HEK293T (cell line): Measurements from ENCODE around the gene BEND5.

Source experiments
- ARNT ChIP-seq: fragments of 450-650 bp; IDR thresholded peaks from 2 replicates; pipeline ENCODE4 v1.6.1; 2017; ENCODE audit warnings: mild to moderate bottlenecking
- CTBP1 ChIP-seq: fragments of 450-650 bp; IDR thresholded peaks from 2 replicates; pipeline ENCODE4 v1.6.1; 2016; ENCODE audit warnings: borderline replicate concordance
- ELF4 ChIP-seq: fragments of 450-650 bp; IDR thresholded peaks from 2 replicates; pipeline ENCODE4 v1.6.1; 2017; ENCODE audit warnings: antibody characterized with exemption
- FOXA1 ChIP-seq: fragments of 450-650 bp; IDR thresholded peaks from 2 replicates; pipeline ENCODE4 v1.6.1; 2016; ENCODE audit warnings: mild to moderate bottlenecking
- L3MBTL2 ChIP-seq: fragments of 450-650 bp; conservative IDR thresholded peaks from 2 replicates; pipeline ENCODE4 v1.6.1; 2016; ENCODE audit warnings: mild to moderate bottlenecking
- LEF1 ChIP-seq: fragments of 450-650 bp; IDR thresholded peaks from 2 replicates; pipeline ENCODE4 v1.6.1; 2017; ENCODE audit warnings: mild to moderate bottlenecking, borderline replicate concordance
- NFRKB ChIP-seq: fragments of 450-650 bp; IDR thresholded peaks from 2 replicates; pipeline ENCODE4 v1.6.1; 2016; ENCODE audit warnings: mild to moderate bottlenecking, moderate library complexity
- SP1 ChIP-seq: fragments of 450-650 bp; IDR thresholded peaks from 2 replicates; pipeline ENCODE4 v1.6.1; 2017
- SUZ12 ChIP-seq: fragments of 450-650 bp; IDR thresholded peaks from 2 replicates; pipeline ENCODE4 v1.6.1; 2016; ENCODE audit warnings: mild to moderate bottlenecking

DNA sequence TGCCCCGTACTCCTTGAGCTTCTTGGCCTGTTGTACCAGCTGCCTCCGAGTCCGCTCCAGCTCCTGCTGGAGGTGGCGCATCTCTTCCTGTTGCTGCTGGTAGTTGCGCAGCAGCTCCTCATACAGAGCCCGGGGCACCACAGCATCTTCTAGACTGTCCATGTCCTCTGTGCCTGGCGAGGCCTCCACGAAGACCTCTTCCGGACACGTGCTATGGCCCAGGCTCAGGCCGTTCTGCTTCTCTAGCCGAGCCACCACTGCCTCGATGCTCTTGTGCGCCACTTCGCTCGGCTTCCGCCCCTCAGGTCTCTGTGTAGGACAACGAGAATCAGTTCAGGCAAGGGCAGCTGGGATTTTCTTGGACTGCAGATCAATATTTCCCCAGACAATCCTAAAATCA is 17.7 kb downstream of the BEND5 start:
- no peak for TF ChIP-seq SUZ12
- TF ChIP-seq L3MBTL2 = no peak
- no peak for TF ChIP-seq LEF1
- TF ChIP-seq NFRKB = no peak
- TF ChIP-seq SP1 = no peak
- TF ChIP-seq CTBP1 = no peak
- no peak for TF ChIP-seq ELF4
- no peak for TF ChIP-seq FOXA1
- TF ChIP-seq ARNT = no peak
